ENCODE results near the gene MGAT4A.
A peak's percentile ranks its signal among the peaks of the same experiment; 100 is the strongest.

MGAT4A gene

DNA sequence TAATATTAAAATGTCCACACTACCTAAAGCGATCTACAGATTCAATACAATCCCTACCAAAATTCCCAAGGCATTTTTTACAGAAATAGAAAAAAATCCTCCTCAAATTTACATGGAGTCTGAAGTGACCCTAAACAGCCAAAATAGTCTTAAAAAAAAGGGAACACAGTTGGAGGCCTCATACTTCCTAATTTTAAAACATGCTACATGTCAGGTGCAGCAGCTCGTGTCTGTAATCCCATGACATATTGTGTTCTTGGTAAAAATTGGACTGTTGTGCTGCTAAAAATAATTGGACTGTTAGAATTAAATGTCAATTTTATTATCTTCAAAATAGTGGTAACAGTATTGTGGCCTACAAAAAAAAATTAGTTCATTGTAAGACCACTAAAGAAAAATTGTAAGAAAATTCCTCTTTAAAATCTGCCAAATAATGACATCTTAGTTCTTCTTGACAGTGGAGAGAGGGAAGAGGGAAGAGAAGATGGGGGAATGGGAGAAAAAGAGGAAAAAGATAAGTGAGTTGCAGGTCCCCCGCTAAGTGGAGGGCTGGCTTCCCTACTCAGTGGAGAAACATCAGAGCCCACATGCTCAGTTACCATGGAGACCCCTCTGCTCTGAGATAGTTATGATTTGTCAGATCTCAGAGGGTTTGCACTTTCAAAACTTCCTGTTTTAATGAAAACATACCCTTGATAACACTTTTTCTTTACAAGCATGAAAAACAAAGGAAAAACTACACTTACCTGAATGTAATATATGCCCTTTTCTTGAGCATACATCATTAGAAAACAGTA is 76.0 kb downstream of the MGAT4A start:
- TF ChIP-seq, protein P1, sequence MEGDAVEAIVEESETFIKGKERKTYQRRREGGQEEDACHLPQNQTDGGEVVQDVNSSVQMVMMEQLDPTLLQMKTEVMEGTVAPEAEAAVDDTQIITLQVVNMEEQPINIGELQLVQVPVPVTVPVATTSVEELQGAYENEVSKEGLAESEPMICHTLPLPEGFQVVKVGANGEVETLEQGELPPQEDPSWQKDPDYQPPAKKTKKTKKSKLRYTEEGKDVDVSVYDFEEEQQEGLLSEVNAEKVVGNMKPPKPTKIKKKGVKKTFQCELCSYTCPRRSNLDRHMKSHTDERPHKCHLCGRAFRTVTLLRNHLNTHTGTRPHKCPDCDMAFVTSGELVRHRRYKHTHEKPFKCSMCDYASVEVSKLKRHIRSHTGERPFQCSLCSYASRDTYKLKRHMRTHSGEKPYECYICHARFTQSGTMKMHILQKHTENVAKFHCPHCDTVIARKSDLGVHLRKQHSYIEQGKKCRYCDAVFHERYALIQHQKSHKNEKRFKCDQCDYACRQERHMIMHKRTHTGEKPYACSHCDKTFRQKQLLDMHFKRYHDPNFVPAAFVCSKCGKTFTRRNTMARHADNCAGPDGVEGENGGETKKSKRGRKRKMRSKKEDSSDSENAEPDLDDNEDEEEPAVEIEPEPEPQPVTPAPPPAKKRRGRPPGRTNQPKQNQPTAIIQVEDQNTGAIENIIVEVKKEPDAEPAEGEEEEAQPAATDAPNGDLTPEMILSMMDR (IDR thresholded peaks at IDR 0.05; ENCODE audit: insufficient read depth, low read depth, low read length, missing control alignments), result no peak
- H3K4me3 ChIP-seq (ENCODE audit: low read length), result no peak overlapping the region
- DNase-seq (ENCODE audit: low read depth), result no peak

DNA sequence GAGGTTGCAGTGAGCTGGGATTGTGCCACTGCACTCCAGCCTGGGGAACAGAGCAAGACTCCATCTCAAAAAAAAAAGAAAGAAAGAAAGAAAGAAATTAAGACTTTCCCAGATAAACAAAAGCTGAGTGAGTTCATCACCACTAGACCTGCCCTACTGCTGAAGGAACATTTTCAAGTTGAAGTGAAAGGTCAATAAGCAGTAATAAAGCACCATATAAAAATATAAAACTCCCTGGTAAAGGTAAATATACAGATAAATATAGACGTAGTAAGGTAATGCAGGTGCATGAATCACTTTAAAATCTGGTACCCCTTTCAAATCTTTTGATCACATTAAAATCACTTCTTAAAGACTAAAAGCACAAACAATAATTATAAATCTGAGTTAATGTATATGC is 79.9 kb downstream of the MGAT4A start:
- TF ChIP-seq, protein P1 (IDR thresholded peaks at IDR 0.05; ENCODE audit: insufficient read depth, low read depth, low read length, missing control alignments), result no peak
- no peak for DNase-seq (ENCODE audit: low read depth)
- H3K4me3 ChIP-seq (ENCODE audit: low read length), result no peak overlapping the region

DNA sequence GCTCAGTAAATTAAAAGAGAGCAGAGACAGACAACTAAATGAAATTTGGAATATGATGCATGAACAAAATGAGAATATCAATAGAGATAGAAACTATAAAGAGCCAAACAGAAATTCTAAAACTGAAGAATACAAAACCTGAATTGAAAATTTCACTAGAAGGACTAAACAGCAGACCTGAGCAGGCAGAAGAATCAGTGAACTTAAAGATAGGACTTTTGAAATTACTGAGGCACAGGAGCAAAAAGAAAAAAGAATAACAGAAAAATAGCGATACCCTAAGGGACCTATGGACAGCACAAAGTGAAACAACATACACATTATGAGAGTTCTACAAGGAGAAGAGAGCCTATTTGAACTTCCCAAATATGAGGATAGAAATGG is 80.9 kb downstream of the MGAT4A start:
- TF ChIP-seq, protein P1 (IDR thresholded peaks at IDR 0.05; ENCODE audit: insufficient read depth, low read depth, low read length, missing control alignments), result no peak
- DNase-seq (ENCODE audit: low read depth), result no peak
- H3K4me3 ChIP-seq (ENCODE audit: low read length), result no peak overlapping the region

DNA sequence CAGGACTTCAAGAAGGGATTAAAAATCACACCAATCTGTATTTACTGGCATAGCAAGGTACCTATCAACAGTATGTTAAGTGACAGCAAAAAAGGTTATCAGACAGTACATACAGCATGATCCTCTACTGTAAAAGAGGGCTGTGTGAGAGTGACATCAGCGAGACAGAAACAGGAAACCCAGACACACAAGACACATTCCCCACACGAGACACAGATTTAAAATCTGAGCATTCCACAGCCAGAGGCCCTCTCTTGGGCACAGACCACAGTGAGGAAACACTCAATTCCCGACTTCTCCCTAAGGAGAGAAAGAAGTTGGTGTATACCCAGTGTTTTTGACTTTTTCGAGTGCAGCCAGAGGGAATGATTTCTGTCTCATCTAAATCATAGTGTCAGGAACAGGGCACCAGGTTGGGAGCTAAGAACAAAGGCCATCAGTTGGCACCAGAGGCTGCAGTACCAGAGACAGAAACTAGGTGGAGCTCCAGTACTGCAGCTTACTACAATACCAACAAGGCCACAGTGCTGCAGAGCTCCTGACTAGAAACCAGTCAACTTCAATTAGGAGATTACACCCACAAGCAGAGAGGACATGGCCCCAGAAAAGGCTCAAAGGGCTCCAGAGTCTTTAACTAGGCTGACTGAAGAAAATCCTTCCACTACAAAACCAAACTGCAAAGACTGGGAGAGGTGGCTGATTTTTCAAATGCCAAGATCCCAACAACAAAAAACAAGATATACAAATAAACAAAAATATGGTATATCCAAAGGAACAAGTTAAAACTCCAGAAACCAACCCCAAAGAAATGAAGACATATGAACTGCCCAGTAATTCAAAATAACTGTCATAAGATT is 81.6 kb downstream of the MGAT4A start:
- DNase-seq (ENCODE audit: low read depth), result peak; percentile 83
- TF ChIP-seq, protein P1 (IDR thresholded peaks at IDR 0.05; ENCODE audit: insufficient read depth, low read depth, low read length, missing control alignments), result peak; percentile 100
- H3K4me3 ChIP-seq (ENCODE audit: low read length), result no peak overlapping the region

DNA sequence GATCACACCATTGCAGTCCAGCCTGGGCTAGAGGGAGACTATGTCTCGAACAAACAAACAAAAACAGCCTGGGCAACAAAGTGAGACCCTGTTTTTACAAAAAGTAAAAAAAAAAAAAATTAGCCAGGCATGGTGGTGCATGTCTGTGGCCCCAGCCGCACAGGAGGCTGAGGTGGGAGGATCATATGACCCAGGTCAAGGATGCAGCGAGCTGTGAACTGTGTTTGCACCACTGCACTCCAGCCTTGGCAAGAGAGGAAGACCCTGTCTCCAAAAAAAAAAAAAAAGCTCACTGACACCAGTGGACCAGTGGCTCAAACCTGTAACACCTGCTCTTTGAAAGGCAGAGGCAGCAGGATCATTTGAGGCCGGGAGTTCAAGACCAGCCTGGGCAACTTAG is 82.5 kb downstream of the MGAT4A start:
- no peak overlapping the region for H3K4me3 ChIP-seq (ENCODE audit: low read length)
- no peak for DNase-seq (ENCODE audit: low read depth)
- TF ChIP-seq, protein P1 (IDR thresholded peaks at IDR 0.05; ENCODE audit: insufficient read depth, low read depth, low read length, missing control alignments), result no peak

DNA sequence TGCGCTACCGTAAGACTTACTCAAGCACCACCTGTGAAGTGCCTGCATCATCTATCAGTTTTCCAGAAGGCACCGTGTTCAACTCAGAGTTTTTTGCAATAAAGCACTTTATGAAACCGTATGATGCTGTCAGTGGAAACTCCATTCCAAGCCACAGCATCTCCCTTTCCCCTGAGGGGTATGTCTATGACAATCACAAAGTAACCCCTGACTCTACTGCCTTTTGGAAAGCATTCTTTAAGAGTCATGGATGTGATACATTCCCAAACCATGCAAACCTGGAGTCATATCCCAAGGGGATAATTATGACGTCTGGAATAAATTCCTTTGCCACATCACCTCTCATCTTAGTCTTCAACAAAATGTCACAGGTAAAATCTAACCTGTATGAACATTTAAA is 83.3 kb downstream of the MGAT4A start:
- no peak overlapping the region for H3K4me3 ChIP-seq (ENCODE audit: low read length)
- TF ChIP-seq, protein P1 (IDR thresholded peaks at IDR 0.05; ENCODE audit: insufficient read depth, low read depth, low read length, missing control alignments), result no peak
- DNase-seq (ENCODE audit: low read depth), result peak; percentile 70

Data from epithelial cell of esophagus (primary cell).